Measurements from ENCODE around the gene TRAPPC1. TPM values are rescaled to one million over a fixed set of nuclear protein-coding genes. Genes with fewer than 3 reads are reported as not detected.

TRAPPC1 gene
- total and polyA plus RNA-seq, 4 donors = 15.9 to 96.9 (median 57.2) TPM

GRCh38 chr17:7927596-7927995, 4.2 kb downstream of the TRAPPC1 start:
- TF ChIP-seq YY1 (IDR thresholded peaks at IDR 0.05) (no peak), GABPA (IDR thresholded peaks at IDR 0.05 in 1 of 2, conservative IDR thresholded peaks at IDR 0.05 in 1 of 2) (no peak), TAF1 (conservative IDR thresholded peaks at IDR 0.05) (no peak), EGR1 (IDR thresholded peaks at IDR 0.05; ENCODE audit: low read depth in 2 of 2) (no peak), FOXA2 (IDR thresholded peaks at IDR 0.05) (no peak), RAD21 (IDR thresholded peaks at IDR 0.05) (no peak), SP1 (IDR thresholded peaks at IDR 0.05) (no peak), ATF3 (IDR thresholded peaks at IDR 0.05) (no peak), MAX (IDR thresholded peaks at IDR 0.05) (no peak), JUND (IDR thresholded peaks at IDR 0.05) (no peak), HNF4A (conservative IDR thresholded peaks at IDR 0.05) (no peak), FOXA1 (IDR thresholded peaks at IDR 0.05) (no peak), NR2F2 (IDR thresholded peaks at IDR 0.05) (no peak), HNF4G (IDR thresholded peaks at IDR 0.05) (no peak), RXRA (IDR thresholded peaks at IDR 0.05) (no peak)
- TF ChIP-seq, protein P1, sequence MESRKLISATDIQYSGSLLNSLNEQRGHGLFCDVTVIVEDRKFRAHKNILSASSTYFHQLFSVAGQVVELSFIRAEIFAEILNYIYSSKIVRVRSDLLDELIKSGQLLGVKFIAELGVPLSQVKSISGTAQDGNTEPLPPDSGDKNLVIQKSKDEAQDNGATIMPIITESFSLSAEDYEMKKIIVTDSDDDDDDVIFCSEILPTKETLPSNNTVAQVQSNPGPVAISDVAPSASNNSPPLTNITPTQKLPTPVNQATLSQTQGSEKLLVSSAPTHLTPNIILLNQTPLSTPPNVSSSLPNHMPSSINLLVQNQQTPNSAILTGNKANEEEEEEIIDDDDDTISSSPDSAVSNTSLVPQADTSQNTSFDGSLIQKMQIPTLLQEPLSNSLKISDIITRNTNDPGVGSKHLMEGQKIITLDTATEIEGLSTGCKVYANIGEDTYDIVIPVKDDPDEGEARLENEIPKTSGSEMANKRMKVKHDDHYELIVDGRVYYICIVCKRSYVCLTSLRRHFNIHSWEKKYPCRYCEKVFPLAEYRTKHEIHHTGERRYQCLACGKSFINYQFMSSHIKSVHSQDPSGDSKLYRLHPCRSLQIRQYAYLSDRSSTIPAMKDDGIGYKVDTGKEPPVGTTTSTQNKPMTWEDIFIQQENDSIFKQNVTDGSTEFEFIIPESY (IDR thresholded peaks at IDR 0.05) = no peak
- TF ChIP-seq, protein P2, sequence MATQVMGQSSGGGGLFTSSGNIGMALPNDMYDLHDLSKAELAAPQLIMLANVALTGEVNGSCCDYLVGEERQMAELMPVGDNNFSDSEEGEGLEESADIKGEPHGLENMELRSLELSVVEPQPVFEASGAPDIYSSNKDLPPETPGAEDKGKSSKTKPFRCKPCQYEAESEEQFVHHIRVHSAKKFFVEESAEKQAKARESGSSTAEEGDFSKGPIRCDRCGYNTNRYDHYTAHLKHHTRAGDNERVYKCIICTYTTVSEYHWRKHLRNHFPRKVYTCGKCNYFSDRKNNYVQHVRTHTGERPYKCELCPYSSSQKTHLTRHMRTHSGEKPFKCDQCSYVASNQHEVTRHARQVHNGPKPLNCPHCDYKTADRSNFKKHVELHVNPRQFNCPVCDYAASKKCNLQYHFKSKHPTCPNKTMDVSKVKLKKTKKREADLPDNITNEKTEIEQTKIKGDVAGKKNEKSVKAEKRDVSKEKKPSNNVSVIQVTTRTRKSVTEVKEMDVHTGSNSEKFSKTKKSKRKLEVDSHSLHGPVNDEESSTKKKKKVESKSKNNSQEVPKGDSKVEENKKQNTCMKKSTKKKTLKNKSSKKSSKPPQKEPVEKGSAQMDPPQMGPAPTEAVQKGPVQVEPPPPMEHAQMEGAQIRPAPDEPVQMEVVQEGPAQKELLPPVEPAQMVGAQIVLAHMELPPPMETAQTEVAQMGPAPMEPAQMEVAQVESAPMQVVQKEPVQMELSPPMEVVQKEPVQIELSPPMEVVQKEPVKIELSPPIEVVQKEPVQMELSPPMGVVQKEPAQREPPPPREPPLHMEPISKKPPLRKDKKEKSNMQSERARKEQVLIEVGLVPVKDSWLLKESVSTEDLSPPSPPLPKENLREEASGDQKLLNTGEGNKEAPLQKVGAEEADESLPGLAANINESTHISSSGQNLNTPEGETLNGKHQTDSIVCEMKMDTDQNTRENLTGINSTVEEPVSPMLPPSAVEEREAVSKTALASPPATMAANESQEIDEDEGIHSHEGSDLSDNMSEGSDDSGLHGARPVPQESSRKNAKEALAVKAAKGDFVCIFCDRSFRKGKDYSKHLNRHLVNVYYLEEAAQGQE (IDR thresholded peaks at IDR 0.05) = no peak
- TF ChIP-seq, protein P3, sequence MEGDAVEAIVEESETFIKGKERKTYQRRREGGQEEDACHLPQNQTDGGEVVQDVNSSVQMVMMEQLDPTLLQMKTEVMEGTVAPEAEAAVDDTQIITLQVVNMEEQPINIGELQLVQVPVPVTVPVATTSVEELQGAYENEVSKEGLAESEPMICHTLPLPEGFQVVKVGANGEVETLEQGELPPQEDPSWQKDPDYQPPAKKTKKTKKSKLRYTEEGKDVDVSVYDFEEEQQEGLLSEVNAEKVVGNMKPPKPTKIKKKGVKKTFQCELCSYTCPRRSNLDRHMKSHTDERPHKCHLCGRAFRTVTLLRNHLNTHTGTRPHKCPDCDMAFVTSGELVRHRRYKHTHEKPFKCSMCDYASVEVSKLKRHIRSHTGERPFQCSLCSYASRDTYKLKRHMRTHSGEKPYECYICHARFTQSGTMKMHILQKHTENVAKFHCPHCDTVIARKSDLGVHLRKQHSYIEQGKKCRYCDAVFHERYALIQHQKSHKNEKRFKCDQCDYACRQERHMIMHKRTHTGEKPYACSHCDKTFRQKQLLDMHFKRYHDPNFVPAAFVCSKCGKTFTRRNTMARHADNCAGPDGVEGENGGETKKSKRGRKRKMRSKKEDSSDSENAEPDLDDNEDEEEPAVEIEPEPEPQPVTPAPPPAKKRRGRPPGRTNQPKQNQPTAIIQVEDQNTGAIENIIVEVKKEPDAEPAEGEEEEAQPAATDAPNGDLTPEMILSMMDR (IDR thresholded peaks at IDR 0.05; ENCODE audit: low read depth, low read length, missing input control) = no peak
- no peaks in the 10 kb centered on the region for H3K36me3 ChIP-seq (ENCODE audit: control insufficient read depth in 4 of 4, insufficient read depth in 3 of 4, low read depth in 1 of 4, low read length in 3 of 4)
- no peaks in the 10 kb centered on the region for H3K27me3 ChIP-seq (ENCODE audit: control insufficient read depth in 4 of 4, insufficient read depth in 4 of 4, low read length in 3 of 4)
- H3K9me3 ChIP-seq (ENCODE audit: control insufficient read depth in 4 of 4, low read length in 3 of 4) = no peaks in the 10 kb centered on the region
- DNase-seq (ENCODE audit: low spot score) = no peak
- no peak overlapping the region for H3K4me3 ChIP-seq (ENCODE audit: low read depth in 1 of 3, low read length in 3 of 3)
- no peak overlapping the region for H3K9ac ChIP-seq (ENCODE audit: low read depth in 1 of 2, low read length in 2 of 2)
- H3K4me1 ChIP-seq (ENCODE audit: control insufficient read depth in 4 of 4, insufficient read depth in 4 of 4, low read length in 3 of 4) = peaks cover 2 to 22% (median 10%) of the 10 kb centered on the region in 4 donors
- 92% methylated on average over 3 of the region's 3 CpGs for WGBS
- no peak overlapping the region for H3K27ac ChIP-seq (ENCODE audit: low read depth in 1 of 2, low read length in 2 of 2)
